Upper lobe of right lung (tissue), 1 donor: ENCODE results near the gene WDFY2. TPM values are rescaled to one million over a fixed set of nuclear protein-coding genes. Genes with fewer than 3 reads are reported as not detected.

ENCODE experiments used
- ATAC-seq: fragments of 200-7000 bp; cut with Tn5 transposase; one replicate; pipeline ENCODE4 v1.9.1; 2020; ENCODE audit warnings: mild to moderate bottlenecking, moderate library complexity
- DNase-seq: peaks from one replicate; pipeline ENCODE4 v3.0.0-alpha.2; 2020
- H3K27ac ChIP-seq: fragments of 200-600 bp; one replicate; pipeline ENCODE4 v1.8.0; 2022
- H3K27me3 ChIP-seq: fragments of 200-600 bp; one replicate; pipeline ENCODE4 v1.8.0; 2022; ENCODE audit warnings: mild to moderate bottlenecking
- H3K36me3 ChIP-seq: fragments of 200-600 bp; one replicate; pipeline ENCODE4 v1.8.0; 2022
- H3K4me1 ChIP-seq: fragments of 200-600 bp; one replicate; pipeline ENCODE4 v1.8.0; 2022
- H3K4me3 ChIP-seq: fragments of 200-600 bp; one replicate; pipeline ENCODE4 v1.8.0; 2022; ENCODE audit warnings: mild to moderate bottlenecking
- H3K9me3 ChIP-seq: fragments of 200-600 bp; one replicate; pipeline ENCODE4 v1.8.0; 2022
- CTCF ChIP-seq: fragments of 200-600 bp; IDR thresholded peaks from one replicate; pipeline ENCODE4 v1.8.0; 2022; ENCODE audit warnings: antibody characterized with exemption
- intact Hi-C: fragments of 100-400 bp; cut with DNase I; formaldehyde crosslinking; loops from one replicate; pipeline ENCODE4 v1.11.0; 2022
- total RNA-seq: library from RNA; stranded (reverse); fragmentation: NEBNext Ultra II Directional; extraction: Animal tissue kit (Norgen Biotek cat#: 25700); gene quantifications from one replicate; pipeline ENCODE4 v1.2.1, GENCODE V29; 2021
- donor health status: DM: no; HTN: yes; CAD: no; lungs with severe emphysema.

WDFY2 gene
- total RNA-seq, 1 donor from 2014 or later = 13.1 TPM

- Histone ChIP-seq H3K4me1 (no peaks in the 10 kb centered on the region), H3K4me3 (no peak overlapping the region), H3K36me3 (no peaks in the 10 kb centered on the region), H3K9me3 (no peaks in the 10 kb centered on the region), H3K27me3 (no peaks in the 10 kb centered on the region), H3K27ac (no peak overlapping the region)
- DNase-seq = no peak
- TF ChIP-seq CTCF = no peak
- intact Hi-C loops = no loop called here
- no peak for ATAC-seq
Observed at GRCh38 chr13:51698352-51698751, 114.1 kb downstream of the WDFY2 start.

- H3K27me3 ChIP-seq = no peaks in the 10 kb centered on the region
- no peaks in the 10 kb centered on the region for H3K9me3 ChIP-seq
- intact Hi-C loops = no loop called here
- H3K4me1 ChIP-seq = no peaks in the 10 kb centered on the region
- no peak overlapping the region for H3K4me3 ChIP-seq
- DNase-seq = no peak
- H3K27ac ChIP-seq = no peak overlapping the region
- TF ChIP-seq CTCF = no peak
- no peaks in the 10 kb centered on the region for H3K36me3 ChIP-seq
- ATAC-seq = no peak
Observed at GRCh38 chr13:51704399-51705313, 120.4 kb downstream of the WDFY2 start.

GRCh38 chr13:51707461-51707860 is 123.2 kb downstream of the WDFY2 start:
- intact Hi-C loops = no loop called here
- TF ChIP-seq CTCF = no peak
- Histone ChIP-seq H3K4me1 (no peaks in the 10 kb centered on the region), H3K27me3 (no peaks in the 10 kb centered on the region), H3K4me3 (no peak overlapping the region), H3K9me3 (no peaks in the 10 kb centered on the region), H3K27ac (no peak overlapping the region), H3K36me3 (no peaks in the 10 kb centered on the region)
- ATAC-seq = no peak
- DNase-seq = no peak

GRCh38 chr13:51713807-51714206 is 129.5 kb downstream of the WDFY2 start:
- no peak for DNase-seq
- no peak for TF ChIP-seq CTCF
- Histone ChIP-seq H3K4me3 (no peak overlapping the region), H3K27me3 (no peaks in the 10 kb centered on the region), H3K36me3 (no peaks in the 10 kb centered on the region), H3K9me3 (no peaks in the 10 kb centered on the region), H3K4me1 (no peaks in the 10 kb centered on the region), H3K27ac (no peak overlapping the region)
- no peak for ATAC-seq
- intact Hi-C loops = no loop called here

- no peak overlapping the region for H3K4me3 ChIP-seq
- TF ChIP-seq CTCF = no peak
- no peaks in the 10 kb centered on the region for H3K36me3 ChIP-seq
- intact Hi-C loops = no loop called here
- no peak overlapping the region for H3K27ac ChIP-seq
- no peaks in the 10 kb centered on the region for H3K4me1 ChIP-seq
- no peaks in the 10 kb centered on the region for H3K9me3 ChIP-seq
- ATAC-seq (peak; percentile 49), DNase-seq (no peak)
- no peaks in the 10 kb centered on the region for H3K27me3 ChIP-seq
Observed at GRCh38 chr13:51714663-51715168, 130.5 kb downstream of the WDFY2 start.
